Measurements from ENCODE around the gene CD164.

The CD164 gene

GRCh38 chr6:109381747-109382575 is at the start of gene CD164:
TSS of gene CD164 (minus strand) at chr6:109382467. CDS start at chr6:109382378, 89 bp downstream.
- peak; percentile 94 for DNase-seq (ENCODE audit: low spot score)

GRCh38 chr6:109429496-109429895 is 47.2 kb upstream of the CD164 start:
- no peak for DNase-seq (ENCODE audit: low spot score)

- DNase-seq (ENCODE audit: low spot score) = no peak
These were observed 46.7 kb upstream of the CD164 start for GRCh38 chr6:109428889-109429477.

- DNase-seq (ENCODE audit: low spot score) = no peak
These were observed 42.7 kb upstream of the CD164 start for GRCh38 chr6:109424946-109425345.

GRCh38 chr6:109421184-109421583 is 38.9 kb upstream of the CD164 start:
- no peak for DNase-seq (ENCODE audit: low spot score)

GRCh38 chr6:109420751-109421150 is 38.5 kb upstream of the CD164 start:
- DNase-seq (ENCODE audit: low spot score) = no peak

- no peak for DNase-seq (ENCODE audit: low spot score)
These were observed 35.4 kb upstream of the CD164 start for GRCh38 chr6:109417646-109418045.

DNA sequence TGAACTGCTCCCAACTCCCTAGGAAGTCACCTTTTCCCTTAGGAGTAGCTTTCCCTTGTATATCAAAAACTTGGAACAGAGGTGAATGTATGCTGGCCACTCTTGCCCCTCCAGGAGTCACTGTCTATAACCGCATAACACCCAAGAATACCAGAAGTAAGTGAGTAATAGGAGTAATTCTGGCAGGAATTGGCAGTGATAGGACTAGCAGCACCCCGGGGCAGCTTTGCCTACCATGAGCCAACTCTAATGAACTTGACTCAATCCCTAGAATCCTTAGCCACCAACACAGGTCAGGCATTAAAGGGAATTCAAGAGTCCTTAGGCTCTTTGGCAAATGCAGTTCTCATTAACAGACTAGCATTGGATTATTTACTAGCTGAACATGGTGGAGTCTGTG is 28.8 kb upstream of the CD164 start:
- no peak for DNase-seq (ENCODE audit: low spot score)

GRCh38 chr6:109406196-109406595 is 23.9 kb upstream of the CD164 start:
- no peak for DNase-seq (ENCODE audit: low spot score)

- no peak for DNase-seq (ENCODE audit: low spot score)
These were observed 14.8 kb upstream of the CD164 start for GRCh38 chr6:109397020-109397419.

- DNase-seq (ENCODE audit: low spot score) = no peak
These were observed 13.9 kb upstream of the CD164 start for GRCh38 chr6:109396046-109396718.

DNA sequence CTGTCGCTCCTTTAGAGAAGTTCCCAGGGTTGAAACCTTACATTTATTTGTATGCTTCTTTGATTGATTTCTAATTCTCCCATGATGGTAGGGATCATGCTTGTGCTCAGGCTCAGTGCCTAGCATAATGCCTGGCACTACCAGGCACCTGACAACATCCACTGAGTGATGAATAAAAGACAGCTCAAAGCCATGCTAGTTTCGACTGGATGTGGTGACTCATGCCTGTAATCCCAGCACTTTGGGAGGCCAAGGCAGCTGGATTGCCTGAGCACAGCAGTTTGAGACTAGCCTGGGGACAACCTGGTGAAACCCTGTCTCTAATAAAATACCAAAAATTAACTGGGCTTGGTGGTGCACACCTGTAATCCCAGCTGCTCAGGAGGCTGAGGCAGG is 11.6 kb upstream of the CD164 start:
- DNase-seq (ENCODE audit: low spot score) = no peak

DNA sequence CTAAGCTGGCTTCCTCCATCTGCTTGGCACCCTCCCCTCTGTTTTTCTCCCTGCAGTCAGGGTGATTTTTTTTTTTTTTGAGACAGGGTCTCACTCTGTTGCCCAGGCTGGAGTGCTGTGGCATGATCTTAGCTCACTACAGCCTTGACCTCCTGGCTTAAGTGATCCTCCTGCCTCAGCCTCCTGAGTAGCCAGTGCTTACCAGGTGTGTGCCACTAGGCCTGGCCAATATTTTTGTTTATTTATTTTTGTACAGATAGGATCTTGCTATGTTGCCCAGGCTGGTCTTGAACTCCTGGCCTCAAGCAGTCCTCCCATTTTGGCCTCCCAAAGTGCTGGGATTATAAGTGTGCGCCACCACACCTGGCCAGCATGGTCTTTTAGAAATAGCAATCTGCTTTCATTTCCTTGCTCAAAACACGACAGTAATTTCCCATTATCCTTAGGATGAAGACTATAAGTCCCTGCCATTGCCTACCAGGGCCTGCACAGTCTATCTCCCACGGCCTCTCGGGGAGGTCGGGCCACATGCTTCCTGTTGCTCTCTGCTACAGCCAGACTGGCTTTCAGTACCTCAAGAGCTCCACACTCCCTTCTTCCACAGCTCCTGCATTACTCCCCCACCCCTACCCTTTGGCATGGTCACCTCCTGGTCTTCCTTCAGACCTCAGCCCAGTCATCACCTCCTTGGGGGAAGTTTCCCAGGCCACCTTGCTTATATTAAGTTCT is 11.1 kb upstream of the CD164 start:
- DNase-seq (ENCODE audit: low spot score) = no peak

DNA sequence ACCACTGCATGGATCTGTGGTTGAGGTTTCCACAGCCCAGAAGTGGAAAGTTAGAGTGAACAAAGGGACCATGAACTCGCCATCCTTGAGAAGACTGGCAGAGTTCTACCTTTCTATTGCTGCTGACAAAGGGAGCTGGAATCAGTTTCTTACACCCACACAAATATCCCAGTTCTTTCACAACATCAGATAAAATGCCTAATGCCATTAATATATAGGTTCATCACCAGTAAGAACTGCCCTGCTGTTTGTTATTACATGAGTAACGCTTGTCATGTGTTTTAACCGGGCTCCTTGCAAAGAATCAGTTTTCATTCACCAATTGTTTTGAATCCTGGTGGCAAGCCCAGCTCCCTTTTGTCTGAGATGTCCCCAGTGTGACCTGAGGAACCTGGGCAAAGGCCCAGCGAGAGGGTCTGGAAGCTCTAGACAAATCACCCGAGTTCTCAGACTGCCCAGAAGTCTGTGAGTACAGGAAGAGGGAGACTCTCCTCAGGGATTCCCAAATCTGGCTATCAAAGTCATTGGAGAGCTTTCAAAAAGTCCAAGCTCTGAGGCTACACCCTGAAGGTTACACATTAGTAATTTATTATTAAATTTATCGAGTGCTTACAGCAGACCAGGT is 7.5 kb upstream of the CD164 start:
- DNase-seq (ENCODE audit: low spot score) = no peak

GRCh38 chr6:109388265-109388664 is 6.0 kb upstream of the CD164 start:
- no peak for DNase-seq (ENCODE audit: low spot score)

DNA sequence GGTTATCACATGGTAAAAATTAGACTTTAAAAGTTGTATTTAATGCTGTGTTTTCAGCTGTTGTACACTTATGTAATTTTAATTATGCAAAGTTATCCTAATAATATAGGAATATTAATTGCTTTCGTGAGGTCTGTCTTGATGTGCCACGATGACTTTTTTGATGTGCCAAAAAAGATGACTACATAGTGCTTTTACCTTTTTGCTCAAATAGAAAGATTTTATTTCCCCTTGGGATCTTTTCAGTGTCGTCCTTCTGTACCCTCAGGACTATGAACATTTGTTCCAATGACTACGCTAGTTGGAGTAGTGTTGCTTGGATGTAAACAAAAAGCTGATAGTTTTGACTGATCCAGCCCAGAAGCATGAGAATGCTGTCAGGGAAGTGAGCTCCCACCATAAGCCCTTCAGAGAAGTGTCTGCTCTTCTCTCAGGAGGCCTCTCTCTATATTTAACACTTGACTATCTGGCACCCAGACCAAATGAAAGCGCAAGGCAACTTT is 1.2 kb upstream of the CD164 start:
- DNase-seq (ENCODE audit: low spot score) = no peak

DNA sequence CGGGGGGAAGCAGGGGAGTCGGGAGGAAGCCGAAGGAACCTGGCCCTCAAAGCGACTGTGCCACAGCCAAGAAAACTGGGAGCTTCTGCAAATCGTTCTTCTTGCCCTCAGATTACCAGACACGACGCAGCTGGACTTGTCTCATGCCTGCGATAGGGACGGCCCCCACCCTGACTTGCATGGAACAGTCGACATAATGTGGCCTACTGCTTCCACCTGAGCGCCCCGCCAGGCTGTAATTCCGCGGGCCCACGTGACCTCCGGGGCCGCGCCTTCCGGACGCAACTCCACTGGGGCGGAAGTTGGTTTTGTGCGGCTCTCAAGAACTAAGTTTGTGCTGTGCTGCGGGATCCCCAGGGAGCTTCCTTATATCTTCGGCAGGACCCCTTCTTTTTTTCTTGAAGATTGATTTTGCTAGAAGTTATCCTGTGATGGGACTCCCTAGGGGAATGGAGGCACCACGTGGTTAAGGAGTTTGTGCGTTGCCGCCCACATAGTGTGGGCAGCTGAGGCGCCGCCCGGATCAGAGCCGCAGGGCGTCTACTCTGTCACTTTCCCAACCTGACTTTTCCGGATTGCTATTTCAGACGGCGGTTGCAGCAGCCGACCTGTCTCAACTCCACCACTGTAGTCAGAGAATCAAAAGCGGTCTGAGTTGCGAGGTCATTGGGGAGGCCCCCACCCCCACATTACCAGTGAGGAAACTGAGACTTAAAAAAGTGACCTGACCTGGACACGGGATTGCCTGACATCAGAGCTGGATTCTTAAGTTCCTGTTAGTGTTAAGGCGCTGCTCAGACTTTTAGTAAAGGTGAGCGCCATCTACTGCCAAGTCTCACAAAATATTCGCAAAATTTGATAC is 540 bp upstream of the CD164 start:
- peak; percentile 93 for DNase-seq (ENCODE audit: low spot score)

DNA sequence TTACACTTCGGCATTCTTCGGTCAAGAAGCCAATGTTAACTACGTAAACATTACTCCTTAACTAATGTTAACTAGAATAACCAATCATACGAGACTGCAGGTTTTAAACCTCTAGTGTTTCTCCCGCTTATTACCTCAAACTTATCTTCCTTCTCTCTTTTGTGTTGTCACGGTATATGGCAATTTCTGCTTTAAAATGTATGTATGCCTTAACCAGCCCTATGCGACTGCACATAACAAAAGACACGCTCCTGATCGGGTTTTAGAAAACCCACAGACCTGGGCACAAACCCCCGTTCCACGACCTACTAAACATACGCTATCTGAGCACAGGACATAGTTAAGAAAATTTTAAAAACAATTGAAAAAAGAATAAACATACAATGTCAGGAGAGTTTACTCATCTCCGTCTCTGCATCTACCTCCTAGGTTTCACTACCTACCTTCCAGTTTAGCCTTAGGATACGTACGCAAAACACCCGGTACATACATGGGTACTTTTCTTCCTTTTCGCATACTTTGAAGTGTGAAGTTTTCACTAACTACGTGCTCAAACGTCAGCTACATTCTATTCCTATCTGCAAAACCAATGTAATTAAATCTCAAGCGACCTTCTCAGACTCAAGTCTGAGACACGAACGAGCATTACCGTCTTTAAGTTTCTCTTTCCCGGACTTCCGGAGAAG is 1.1 kb downstream of the CD164 start:
- no peak for DNase-seq (ENCODE audit: low spot score)

DNA sequence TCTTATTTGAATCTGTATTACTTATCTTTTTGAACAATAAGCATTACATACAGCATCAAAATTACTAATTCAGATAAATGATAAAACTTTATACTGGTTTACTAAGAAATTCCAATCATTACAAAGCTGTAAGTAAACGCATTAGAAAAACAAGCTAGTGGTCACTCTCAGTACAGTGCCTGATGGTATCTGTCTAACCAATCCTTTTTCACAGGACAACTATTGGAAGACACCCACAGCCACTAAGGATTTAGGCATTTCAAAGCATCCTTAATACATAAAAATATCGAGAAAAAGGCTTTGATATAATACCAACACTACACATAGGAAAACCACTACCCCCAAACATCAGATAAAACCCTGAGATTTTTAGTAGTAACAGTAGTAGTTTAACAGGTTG is 2.6 kb downstream of the CD164 start:
- no peak for DNase-seq (ENCODE audit: low spot score)

- no peak for DNase-seq (ENCODE audit: low spot score)
These were observed 4.5 kb downstream of the CD164 start for GRCh38 chr6:109377717-109378116.
